Measurements from ENCODE around the gene NMNAT1.

The NMNAT1 gene

DNA sequence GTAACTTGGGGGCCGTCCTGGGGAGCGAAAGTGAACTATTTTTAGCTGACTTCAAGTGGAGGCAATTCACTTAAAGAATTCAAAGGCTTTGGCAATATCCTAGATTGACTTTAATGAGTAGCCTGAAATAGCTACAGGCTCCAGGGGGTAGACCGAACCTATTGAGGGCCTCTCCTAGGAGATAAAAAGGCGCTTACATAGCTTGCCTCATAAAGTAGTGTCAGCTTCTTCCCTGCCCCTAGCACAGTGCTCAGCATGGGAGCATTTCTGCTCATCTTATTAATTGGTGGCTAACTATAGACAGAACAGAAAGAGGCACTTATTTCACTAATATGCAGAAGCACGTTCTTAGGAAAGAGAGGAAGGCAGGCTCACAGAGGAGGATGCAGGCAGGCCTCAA, 20.9 kb upstream of the NMNAT1 start:
- TF ChIP-seq, protein P1, sequence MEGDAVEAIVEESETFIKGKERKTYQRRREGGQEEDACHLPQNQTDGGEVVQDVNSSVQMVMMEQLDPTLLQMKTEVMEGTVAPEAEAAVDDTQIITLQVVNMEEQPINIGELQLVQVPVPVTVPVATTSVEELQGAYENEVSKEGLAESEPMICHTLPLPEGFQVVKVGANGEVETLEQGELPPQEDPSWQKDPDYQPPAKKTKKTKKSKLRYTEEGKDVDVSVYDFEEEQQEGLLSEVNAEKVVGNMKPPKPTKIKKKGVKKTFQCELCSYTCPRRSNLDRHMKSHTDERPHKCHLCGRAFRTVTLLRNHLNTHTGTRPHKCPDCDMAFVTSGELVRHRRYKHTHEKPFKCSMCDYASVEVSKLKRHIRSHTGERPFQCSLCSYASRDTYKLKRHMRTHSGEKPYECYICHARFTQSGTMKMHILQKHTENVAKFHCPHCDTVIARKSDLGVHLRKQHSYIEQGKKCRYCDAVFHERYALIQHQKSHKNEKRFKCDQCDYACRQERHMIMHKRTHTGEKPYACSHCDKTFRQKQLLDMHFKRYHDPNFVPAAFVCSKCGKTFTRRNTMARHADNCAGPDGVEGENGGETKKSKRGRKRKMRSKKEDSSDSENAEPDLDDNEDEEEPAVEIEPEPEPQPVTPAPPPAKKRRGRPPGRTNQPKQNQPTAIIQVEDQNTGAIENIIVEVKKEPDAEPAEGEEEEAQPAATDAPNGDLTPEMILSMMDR (IDR thresholded peaks at IDR 0.05; ENCODE audit: insufficient read depth, missing control alignments): no peak
- no peak for FAIRE-seq
- no peak for DNase-seq (ENCODE audit: insufficient read length, low spot score)

DNA sequence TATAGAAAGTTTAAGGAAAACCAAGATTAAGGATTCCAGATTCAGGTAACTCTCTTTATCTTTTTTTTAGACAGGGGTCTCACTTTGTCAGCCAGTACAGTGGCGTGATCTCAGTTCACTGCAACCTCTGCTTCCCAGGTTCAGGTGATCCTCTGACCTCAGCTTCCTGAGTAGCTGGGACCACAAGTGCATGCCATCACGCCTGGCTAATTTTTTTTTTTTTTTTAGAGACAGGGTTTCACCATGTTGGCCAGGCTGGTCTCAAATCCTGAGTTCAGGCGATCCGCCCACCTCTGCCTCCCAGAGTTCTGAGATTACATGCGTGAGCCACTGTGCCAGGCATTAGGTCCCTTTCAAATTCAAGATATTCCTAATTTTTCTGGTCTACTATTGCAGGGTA, 16.0 kb upstream of the NMNAT1 start:
- TF ChIP-seq, protein P1 (IDR thresholded peaks at IDR 0.05; ENCODE audit: insufficient read depth, missing control alignments): no peak
- no peak for FAIRE-seq

DNA sequence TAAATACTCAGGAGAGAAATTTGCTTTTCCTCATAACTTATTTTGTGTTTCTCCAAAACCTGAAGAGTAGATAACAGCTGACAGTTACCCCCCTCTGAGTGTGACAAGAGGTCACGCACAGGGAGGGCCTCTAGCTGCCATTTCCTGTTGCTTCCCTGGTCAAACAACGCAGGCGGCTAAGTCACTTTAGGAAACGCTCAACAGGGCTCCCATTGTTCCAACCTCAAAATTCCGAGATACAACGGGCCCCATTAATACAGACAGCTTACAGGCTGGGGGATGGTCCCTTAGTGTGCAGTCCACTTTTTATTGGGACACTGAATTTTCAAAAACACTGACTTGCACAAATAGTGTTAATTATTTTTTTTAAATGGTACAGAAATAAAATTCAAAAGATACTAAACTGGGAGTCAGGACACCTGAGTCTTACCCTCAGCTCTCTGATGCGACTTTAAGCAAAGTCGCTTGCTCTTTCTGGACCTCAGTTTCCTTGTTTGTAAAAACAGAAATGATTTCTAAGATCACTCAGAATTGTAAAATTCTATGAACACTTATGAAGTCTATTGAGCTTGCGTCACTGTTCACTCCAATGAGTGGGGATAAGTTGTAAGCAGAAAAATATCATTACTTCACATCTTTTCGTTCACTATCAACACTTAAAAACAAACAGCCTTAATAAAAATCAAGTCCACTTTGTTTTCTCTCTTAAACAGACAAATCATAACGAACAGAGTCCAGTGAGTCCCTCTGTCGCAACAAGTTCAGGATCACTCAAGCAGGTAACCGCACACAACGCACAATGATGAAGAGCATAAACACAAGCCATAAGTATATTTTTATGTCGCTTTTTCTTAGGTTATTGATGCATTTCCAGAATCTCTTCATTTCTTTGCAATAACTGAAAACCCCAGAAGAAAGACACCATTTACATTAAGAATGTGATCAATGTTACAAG, 13.6 kb upstream of the NMNAT1 start:
- DNase-seq (ENCODE audit: insufficient read length, low spot score) (no peak), FAIRE-seq (no peak)
- TF ChIP-seq, protein P1 (IDR thresholded peaks at IDR 0.05; ENCODE audit: insufficient read depth, missing control alignments): no peak

More for the DNA sequence above, 16.0 kb upstream of the NMNAT1 start:
- DNase-seq (ENCODE audit: insufficient read length, low spot score): no peak

DNA sequence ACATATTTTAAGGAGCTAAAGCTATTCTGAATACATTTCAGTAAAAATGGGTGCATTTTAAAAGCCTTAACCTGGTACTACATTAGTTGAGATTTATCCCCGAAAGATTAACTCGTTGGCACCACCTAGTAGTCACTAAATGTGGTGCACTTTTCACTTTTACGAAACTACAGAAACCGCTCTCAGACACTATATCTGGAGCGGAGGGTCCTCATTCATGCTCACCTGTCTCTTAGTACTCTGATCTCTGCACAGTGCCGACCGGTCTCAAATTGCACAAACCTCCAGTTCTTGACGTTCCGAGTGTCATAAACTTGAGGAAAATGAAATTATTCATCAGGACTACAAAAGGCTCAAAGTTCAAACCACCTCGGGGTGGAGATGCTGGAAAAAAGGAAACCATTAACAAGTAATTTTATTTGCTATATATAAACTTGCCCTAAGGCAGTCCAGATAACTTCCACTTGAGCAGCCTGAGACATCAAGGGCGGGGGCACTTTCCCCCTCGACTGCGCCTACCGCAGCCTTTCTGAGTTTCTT, 806 bp upstream of the NMNAT1 start:
- FAIRE-seq: no peak
- TF ChIP-seq, protein P1 (IDR thresholded peaks at IDR 0.05; ENCODE audit: insufficient read depth, missing control alignments): peak; percentile 54

DNA sequence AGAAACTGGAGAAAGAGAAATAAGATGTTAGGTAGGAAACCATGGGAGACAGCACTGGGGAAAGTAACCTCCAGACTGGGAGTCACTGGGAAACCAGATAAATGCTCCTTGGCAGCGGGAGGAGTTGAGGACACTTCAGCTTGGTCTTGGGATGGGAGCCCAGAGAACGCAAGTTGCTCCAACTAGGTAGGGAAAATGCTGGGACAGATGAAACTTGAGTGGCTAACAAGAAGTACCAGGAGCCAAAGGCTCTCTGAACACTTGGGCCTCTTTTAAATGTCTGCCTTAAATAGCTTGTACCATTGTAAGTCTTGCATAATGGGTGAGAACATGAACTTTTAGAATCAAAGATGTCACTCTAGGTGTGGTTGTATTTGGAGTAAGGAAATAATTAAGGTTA, 3.0 kb downstream of the NMNAT1 start:
- no peak for DNase-seq (ENCODE audit: insufficient read length, low spot score)
- FAIRE-seq: no peak
- TF ChIP-seq, protein P1 (IDR thresholded peaks at IDR 0.05; ENCODE audit: insufficient read depth, missing control alignments): no peak

More for the DNA sequence above, 806 bp upstream of the NMNAT1 start:
- no peak for DNase-seq (ENCODE audit: insufficient read length, low spot score)

DNA sequence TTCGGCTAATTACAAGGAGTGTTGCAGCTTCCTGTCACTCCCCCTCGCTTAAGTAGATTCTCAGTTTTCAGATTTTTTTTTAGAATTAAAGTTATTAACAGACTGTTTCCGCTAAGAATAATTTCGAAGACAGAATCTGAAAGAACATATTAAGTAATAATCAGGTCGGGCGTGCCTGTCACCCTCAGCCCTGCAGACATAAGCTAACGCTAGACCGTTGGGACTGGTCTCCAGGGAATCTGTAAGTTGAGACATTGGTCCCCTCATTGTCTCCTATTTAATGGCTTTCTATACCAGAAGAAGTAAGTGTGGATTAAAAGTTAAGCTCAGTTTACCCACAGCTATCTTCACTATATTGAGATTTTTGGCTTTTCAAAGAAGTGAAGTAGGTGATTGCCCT, 14.5 kb downstream of the NMNAT1 start:
- TF ChIP-seq, protein P1 (IDR thresholded peaks at IDR 0.05; ENCODE audit: insufficient read depth, missing control alignments): no peak
- FAIRE-seq: no peak
- no peak for DNase-seq (ENCODE audit: insufficient read length, low spot score)

DNA sequence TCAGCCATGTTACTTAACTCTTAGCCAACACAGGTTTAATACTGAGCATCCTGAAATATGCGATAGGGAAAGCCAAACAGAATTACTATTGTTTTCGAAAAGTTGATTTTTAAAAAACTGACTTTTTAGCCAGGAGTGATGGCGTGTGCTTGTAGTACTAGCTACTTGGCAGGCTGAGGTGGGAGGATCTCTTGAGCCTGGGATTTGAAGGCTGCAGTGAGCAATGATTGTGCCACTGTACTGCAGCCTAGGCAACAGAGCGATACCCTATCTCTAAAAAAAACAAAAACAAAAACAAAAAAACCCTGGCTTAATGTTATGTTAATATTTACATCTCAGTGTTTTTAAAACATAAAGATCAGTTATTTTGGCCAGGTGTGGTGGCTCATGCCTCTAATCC, 16.7 kb downstream of the NMNAT1 start:
- DNase-seq (ENCODE audit: insufficient read length, low spot score): no peak
- TF ChIP-seq, protein P1 (IDR thresholded peaks at IDR 0.05; ENCODE audit: insufficient read depth, missing control alignments): no peak
- FAIRE-seq: no peak
